H1 (cell line): Measurements from ENCODE around the gene IL12RB2. TPM values are rescaled to one million over a fixed set of nuclear protein-coding genes. Genes with fewer than 3 reads are reported as not detected.

Source experiments
- CTCF ChIA-PET: fragments of 300-600 bp; sonication (Branson Sonifier 250); formaldehyde crosslinking; loops from one replicate; lab custom pipeline; 2021; ENCODE audit not compliant: partially characterized antibody; lab: Charles Lee
- POLR2A ChIA-PET: fragments of 300-600 bp; sonication (Branson Sonifier 250); formaldehyde crosslinking; loops from one replicate; lab custom pipeline; 2021; ENCODE audit warnings: inconsistent platforms; ENCODE audit not compliant: partially characterized antibody; lab: Charles Lee
- DNase-seq, 2 experiments: peaks; one replicate each; pipeline versions ENCODE4 v3.0.0 to v3.0.0-alpha.2; 2010 to 2022; ENCODE audit warnings: low spot score in 2 of 2, low read depth in 1 of 2, mixed read lengths in 1 of 2
- FAIRE-seq: peaks from 2 replicates; lab custom pipeline; 2011; peaks lifted over from hg19 to GRCh38; lab: Jason Lieb, UNC
- H2AFZ ChIP-seq: 2 replicates; pipeline ENCODE4 v1.8.1; 2012; ENCODE audit warnings: low read length, inconsistent platforms
- H2AK5ac ChIP-seq: 2 replicates; pipeline ENCODE4 v1.6.1; 2013; ENCODE audit warnings: low read depth, low read length
- H2BK120ac ChIP-seq: replicated peaks from 2 replicates; pipeline ENCODE3; 2013; ENCODE audit warnings: low read depth, low read length, inconsistent platforms
- H2BK12ac ChIP-seq: 2 replicates; pipeline ENCODE4 v1.6.1; 2013; ENCODE audit warnings: low read depth, low read length
- H2BK15ac ChIP-seq: 2 replicates; pipeline ENCODE4 v1.6.1; 2013; ENCODE audit warnings: low read length
- H2BK20ac ChIP-seq: 2 replicates; pipeline ENCODE4 v1.6.1; 2013; ENCODE audit warnings: low read length
- H2BK5ac ChIP-seq: 2 replicates; pipeline ENCODE4 v1.6.1; 2013; ENCODE audit warnings: low read depth, low read length
- H3K14ac ChIP-seq: 2 replicates; pipeline ENCODE4 v1.6.1; 2013; ENCODE audit warnings: inconsistent platforms; ENCODE audit not compliant: insufficient read length
- H3K18ac ChIP-seq: 2 replicates; pipeline ENCODE4 v1.6.1; 2013; ENCODE audit warnings: low read length; ENCODE audit errors: extremely low read depth
- H3K23ac ChIP-seq: 2 replicates; pipeline ENCODE4 v1.6.1; 2013; ENCODE audit warnings: inconsistent platforms; ENCODE audit not compliant: insufficient read length
- H3K23me2 ChIP-seq: 2 replicates; pipeline ENCODE4 v1.6.1; 2013; ENCODE audit warnings: low read depth, low read length
- H3K27ac ChIP-seq: 2 replicates; pipeline ENCODE4 v1.6.1; 2011; ENCODE audit warnings: low read depth, low read length, inconsistent platforms
- H3K27me3 ChIP-seq, 4 experiments: replicated peaks in 1 of 4; 1 replicate in 1 of 4; 2 replicates in 3 of 4; pipeline versions ENCODE4 v1.6.1 to v1.8.1; 2011 to 2013; ENCODE audit warnings: low read length in 3 of 4, mild to moderate bottlenecking in 3 of 4, inconsistent platforms in 2 of 4, mixed read lengths in 2 of 4, moderate library complexity in 1 of 4; ENCODE audit not compliant: control insufficient read depth in 3 of 4, insufficient read depth in 3 of 4; ENCODE audit errors: extremely low read depth in 1 of 4
- H3K36me3 ChIP-seq, 4 experiments: 2 replicates each; pipeline versions ENCODE4 v1.6.1 to v1.8.1; 2011 to 2013; ENCODE audit warnings: mild to moderate bottlenecking in 4 of 4, low read length in 3 of 4, moderate library complexity in 2 of 4, control low read depth in 1 of 4, inconsistent platforms in 1 of 4; ENCODE audit not compliant: insufficient read depth in 4 of 4, control insufficient read depth in 2 of 4
- H3K4ac ChIP-seq: replicated peaks from 2 replicates; pipeline ENCODE3; 2013; ENCODE audit warnings: low read length, low read depth, mixed read lengths, inconsistent platforms; ENCODE audit not compliant: insufficient read length
- H3K4me1 ChIP-seq, 4 experiments: replicated peaks in 1 of 4; 1 replicate in 1 of 4; 2 replicates in 3 of 4; pipeline versions ENCODE4 v1.6.1 to v1.8.1; 2011 to 2013; ENCODE audit warnings: low read length in 3 of 4, inconsistent platforms in 2 of 4, mixed read lengths in 1 of 4; ENCODE audit not compliant: insufficient read depth in 4 of 4, control insufficient read depth in 3 of 4
- H3K4me2 ChIP-seq, 2 experiments: 2 replicates each; pipeline versions ENCODE4 v1.6.1 to v1.8.1; 2011 to 2013; ENCODE audit warnings: low read depth in 2 of 2, low read length in 2 of 2, control low read depth in 1 of 2, inconsistent platforms in 1 of 2, mild to moderate bottlenecking in 1 of 2; ENCODE audit not compliant: insufficient read depth in 1 of 2
- H3K4me3 ChIP-seq, 4 experiments: fragments of 200-600, 300-600 bp in 1 of 4; sonication (generic), shearing (Covaris generic), sonication (Bioruptor Twin) in 1 of 4; 2 replicates each; pipeline versions ENCODE4 v1.5.1 to v1.8.1; 2011 to 2016; ENCODE audit warnings: low read length in 4 of 4, low read depth in 3 of 4, control low read depth in 2 of 4, inconsistent platforms in 2 of 4, mild to moderate bottlenecking in 2 of 4, mixed read lengths in 1 of 4, moderate library complexity in 1 of 4; ENCODE audit not compliant: insufficient read depth in 2 of 4; ENCODE audit errors: extremely low read depth in 1 of 4
- H3K56ac ChIP-seq: replicated peaks from 2 replicates; pipeline ENCODE3; 2013; ENCODE audit warnings: low read depth, mild to moderate bottlenecking, mixed read lengths, low read length, inconsistent platforms; ENCODE audit not compliant: insufficient read length
- H3K79me1 ChIP-seq: 2 replicates; pipeline ENCODE4 v1.6.1; 2013; ENCODE audit warnings: low read depth, low read length, control low read depth
- H3K79me2 ChIP-seq, 2 experiments: 2 replicates each; pipeline versions ENCODE4 v1.6.1 to v1.8.1; 2012 to 2013; ENCODE audit warnings: low read length in 2 of 2, mild to moderate bottlenecking in 2 of 2, inconsistent platforms in 1 of 2; ENCODE audit not compliant: insufficient read depth in 2 of 2, control insufficient read depth in 1 of 2
- H3K9ac ChIP-seq, 4 experiments: replicated peaks in 1 of 4; 1 replicate in 1 of 4; 2 replicates in 3 of 4; pipeline versions ENCODE4 v1.6.1 to v1.8.1; 2011 to 2013; ENCODE audit warnings: low read depth in 3 of 4, low read length in 3 of 4, control low read depth in 2 of 4, mild to moderate bottlenecking in 2 of 4, moderate library complexity in 2 of 4, inconsistent platforms in 1 of 4; ENCODE audit errors: extremely low read depth in 1 of 4
- H3K9me3 ChIP-seq, 2 experiments: 2 replicates each; pipeline versions ENCODE4 v1.6.1 to v1.8.1; 2012 to 2013; ENCODE audit warnings: mild to moderate bottlenecking in 2 of 2, moderate library complexity in 2 of 2, control low read depth in 1 of 2, inconsistent platforms in 1 of 2, low read depth in 1 of 2, low read length in 1 of 2, mixed read lengths in 1 of 2; ENCODE audit not compliant: insufficient read depth in 2 of 2
- H4K20me1 ChIP-seq, 2 experiments: replicated peaks in 1 of 2; 2 replicates each; pipeline versions ENCODE3 to v1.8.1; 2011 to 2013; ENCODE audit warnings: inconsistent platforms in 2 of 2, low read length in 2 of 2, mild to moderate bottlenecking in 1 of 2; ENCODE audit not compliant: insufficient read depth in 2 of 2, control insufficient read depth in 1 of 2
- H4K5ac ChIP-seq: 2 replicates; pipeline ENCODE4 v1.6.1; 2013; ENCODE audit warnings: low read length, low read depth, mixed read lengths, inconsistent platforms; ENCODE audit not compliant: insufficient read length
- H4K8ac ChIP-seq: 2 replicates; pipeline ENCODE4 v1.8.0; 2013; ENCODE audit warnings: mild to moderate bottlenecking, moderate library complexity, low read length, inconsistent platforms; ENCODE audit not compliant: insufficient read depth; ENCODE audit errors: extremely low read depth
- H4K91ac ChIP-seq: replicated peaks from 2 replicates; pipeline ENCODE3; 2013; ENCODE audit warnings: low read length, mixed read lengths, inconsistent platforms; ENCODE audit not compliant: insufficient read length
- CTCF ChIP-seq, 3 experiments: IDR thresholded peaks; 1 replicate in 2 of 3; 2 replicates in 1 of 3; pipeline versions ENCODE4 v1.5.1 to v1.6.1; 2011; ENCODE audit warnings: low read length in 3 of 3, mild to moderate bottlenecking in 3 of 3, inconsistent platforms in 2 of 3, low read depth in 1 of 3, moderate library complexity in 1 of 3; ENCODE audit not compliant: insufficient read depth in 1 of 3; ENCODE audit errors: control extremely low read depth in 1 of 3
- JUN ChIP-seq: IDR thresholded peaks from 2 replicates; pipeline ENCODE4 v1.6.1; 2011; ENCODE audit warnings: low read depth, mild to moderate bottlenecking, improper control_type of control experiment, low read length
- KDM5A ChIP-seq: fragments of 200-600 bp; IDR thresholded peaks from 2 replicates; pipeline ENCODE4 v1.7.1; 2012; ENCODE audit warnings: mild to moderate bottlenecking, low read length, inconsistent platforms, mixed read lengths
- RXRA ChIP-seq: IDR thresholded peaks from 2 replicates; pipeline ENCODE4 v1.6.1; 2011; ENCODE audit warnings: low read depth, mild to moderate bottlenecking, low read length, moderate library complexity; ENCODE audit not compliant: insufficient read depth
- SRF ChIP-seq: IDR thresholded peaks from 2 replicates; pipeline ENCODE4 v1.6.1; 2011; ENCODE audit warnings: mild to moderate bottlenecking, low read depth, low read length, moderate library complexity
- TCF12 ChIP-seq: IDR thresholded peaks from 2 replicates; pipeline ENCODE4 v1.6.1; 2011; ENCODE audit warnings: low read depth, mild to moderate bottlenecking, low read length
- WGBS, 2 experiments: shearing (Covaris generic) in 1 of 2; methylation state at CpG; one replicate each; pipeline versions ENCODE4 v1.1.6 to v1.1.7; 2013 to 2015; ENCODE audit warnings: low lambda C conversion rate in 2 of 2, mixed read lengths in 2 of 2, inconsistent platforms in 1 of 2, low coverage in 1 of 2, missing lambda C conversion rate in 1 of 2; ENCODE audit not compliant: insufficient replicate concordance in 2 of 2, insufficient coverage in 1 of 2, insufficient read length in 1 of 2; ENCODE audit errors: extremely low coverage in 1 of 2, missing lambda C conversion rate in 1 of 2; 5-methylcytosine and 5-hydroxymethylcytosine counted together
- polyA plus RNA-seq, 7 experiments: library from polyadenylated mRNA; depleted of rRNA in 3 of 7; stranded (reverse) in 5 of 7; unstranded in 2 of 7; fragments of >200 nt in 5 of 7; fragments of 200-250 nt in 2 of 7; gene quantifications; 1 replicate in 5 of 7; 2 replicates in 1 of 7; 4 replicates in 1 of 7; pipeline versions ENCODE4 v1.2.1 to v1.2.3, GENCODE V29; 2011 to 2013; ENCODE audit warnings: missing spikeins in 2 of 7, mixed read lengths in 2 of 7
- total RNA-seq: library from RNA; stranded (reverse); fragmentation: NEBNext Ultra II Directional; extraction: Animal tissue kit (Norgen Biotek cat#: 25700); gene quantifications from 2 replicates; pipeline ENCODE4 v1.2.1, GENCODE V29; 2021

The IL12RB2 gene
- total and polyA plus RNA-seq, 2 of the 8 experiments (the other 6 are each of a cell fraction or from before 2014, with no cell fraction given): 1.4 TPM

- CTCF ChIA-PET: interaction anchor here (0.6 to 5.5 kb wide), 9 partner anchors 8 to 204 kb away, joined by 3 to 30 read pairs (median 5); no protein-coding TSS in a partner anchor
- TF ChIP-seq JUN (no peak), CTCF (IDR thresholded peaks at IDR 0.05; ENCODE audit: control extremely low read depth in 1 of 3, insufficient read depth in 1 of 3, low read depth in 1 of 3, low read length in 3 of 3) (no peak), TCF12 (no peak), RXRA (no peak), KDM5A (no peak), SRF (no peak)
- Histone ChIP-seq H4K20me1 (peaks cover 14 to 19% of the 10 kb centered on the region in 2 experiments), H2BK15ac (no peak overlapping the region), H2BK120ac (no peak overlapping the region), H3K14ac (no peak overlapping the region), H2AK5ac (no peak overlapping the region), H3K36me3 (peaks cover 46 to 100% (median 80%) of the 10 kb centered on the region in 4 experiments), H3K9ac (no peak overlapping the region), H3K4me2 (no peak overlapping the region), H3K79me1 (no peaks in the 10 kb centered on the region; the same call in 1 of the 2 replicates), H2AFZ (no peak overlapping the region), H3K9me3 (no peaks in the 10 kb centered on the region), H4K5ac (no peak overlapping the region), H3K23ac (no peak overlapping the region), H3K18ac (no peak overlapping the region), H2BK20ac (no peak overlapping the region), H3K27me3 (no peaks in the 10 kb centered on the region), H2BK5ac (no peak overlapping the region), H3K79me2 (peaks cover 3 to 99% of the 10 kb centered on the region in 2 experiments), H4K91ac (no peak overlapping the region), H2BK12ac (no peak overlapping the region), H3K4me1 (no peaks in the 10 kb centered on the region), H3K4ac (no peak overlapping the region), H4K8ac (no peak overlapping the region), H3K23me2 (no peaks in the 10 kb centered on the region), H3K4me3 (no peak overlapping the region), H3K27ac (no peak overlapping the region), H3K56ac (no peak overlapping the region)
- FAIRE-seq (no peak), DNase-seq (no peak)
- WGBS, 2 experiments: 87% methylated on average over 6 of the region's 6 CpGs; no CpG with 5 or more reads in 1 of the 2 experiments
- POLR2A ChIA-PET: interaction anchor here (0.8 to 7.5 kb wide), 6 partner anchors 9 to 81 kb away, joined by 3 to 153 read pairs (median 6); partner anchors contain the start of gene SERBP1
Observed at GRCh38 chr1:67418839-67419586, 111.3 kb downstream of the IL12RB2 start.
